DOHH2 (cell line): Measurements from ENCODE around the gene UCN3.

Source experiments
- EZH2phosphoT487 ChIP-seq: fragments of 200-600 bp; sonication (generic); IDR thresholded peaks from 2 replicates; pipeline ENCODE4 v1.6.1; 2017; ENCODE audit warnings: borderline replicate concordance, mild to moderate bottlenecking, antibody characterized with exemption, low read length, moderate library complexity, mixed read lengths
- TF ChIP-seq, protein P1 (sequence below): fragments of 200-600 bp; sonication (generic); IDR thresholded peaks from one replicate; pipeline ENCODE4 v1.5.1; 2014; ENCODE audit warnings: antibody characterized with exemption, mild to moderate bottlenecking, low read depth, low read length; ENCODE audit not compliant: poor library complexity, severe bottlenecking

DNA sequence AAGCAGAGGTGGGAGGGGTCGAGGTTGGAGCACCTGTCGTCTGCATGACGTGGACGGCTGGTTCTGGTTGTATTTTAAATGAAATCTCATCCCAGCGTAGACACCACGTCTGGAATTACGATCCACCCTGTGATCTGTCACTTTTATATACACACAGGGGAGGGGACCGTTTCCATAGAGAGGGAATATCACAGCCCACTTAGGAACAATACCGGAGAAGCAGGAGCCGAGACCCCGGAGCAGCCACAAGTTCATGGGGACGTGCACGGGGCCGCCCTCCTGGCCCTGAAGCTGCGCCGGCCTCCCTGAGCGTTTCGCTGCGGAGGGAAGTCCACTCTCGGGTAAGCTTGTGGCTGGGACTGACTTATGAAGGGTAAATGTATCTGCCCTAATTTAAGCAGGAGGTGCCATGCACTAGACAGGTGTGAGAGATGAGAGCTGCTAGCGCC, at the start of gene UCN3:
- TF ChIP-seq, protein P1, sequence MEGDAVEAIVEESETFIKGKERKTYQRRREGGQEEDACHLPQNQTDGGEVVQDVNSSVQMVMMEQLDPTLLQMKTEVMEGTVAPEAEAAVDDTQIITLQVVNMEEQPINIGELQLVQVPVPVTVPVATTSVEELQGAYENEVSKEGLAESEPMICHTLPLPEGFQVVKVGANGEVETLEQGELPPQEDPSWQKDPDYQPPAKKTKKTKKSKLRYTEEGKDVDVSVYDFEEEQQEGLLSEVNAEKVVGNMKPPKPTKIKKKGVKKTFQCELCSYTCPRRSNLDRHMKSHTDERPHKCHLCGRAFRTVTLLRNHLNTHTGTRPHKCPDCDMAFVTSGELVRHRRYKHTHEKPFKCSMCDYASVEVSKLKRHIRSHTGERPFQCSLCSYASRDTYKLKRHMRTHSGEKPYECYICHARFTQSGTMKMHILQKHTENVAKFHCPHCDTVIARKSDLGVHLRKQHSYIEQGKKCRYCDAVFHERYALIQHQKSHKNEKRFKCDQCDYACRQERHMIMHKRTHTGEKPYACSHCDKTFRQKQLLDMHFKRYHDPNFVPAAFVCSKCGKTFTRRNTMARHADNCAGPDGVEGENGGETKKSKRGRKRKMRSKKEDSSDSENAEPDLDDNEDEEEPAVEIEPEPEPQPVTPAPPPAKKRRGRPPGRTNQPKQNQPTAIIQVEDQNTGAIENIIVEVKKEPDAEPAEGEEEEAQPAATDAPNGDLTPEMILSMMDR: no peak
- TF ChIP-seq EZH2phosphoT487: no peak
